Measurements from ENCODE around the gene PRR11. TPM values are rescaled to one million over a fixed set of nuclear protein-coding genes. Genes with fewer than 3 reads are reported as not detected.

The PRR11 gene
- total and polyA plus RNA-seq, 2 of the 8 experiments (the other 6 are each of a cell fraction or from before 2014, with no cell fraction given): 32.7 to 83.0 TPM

DNA sequence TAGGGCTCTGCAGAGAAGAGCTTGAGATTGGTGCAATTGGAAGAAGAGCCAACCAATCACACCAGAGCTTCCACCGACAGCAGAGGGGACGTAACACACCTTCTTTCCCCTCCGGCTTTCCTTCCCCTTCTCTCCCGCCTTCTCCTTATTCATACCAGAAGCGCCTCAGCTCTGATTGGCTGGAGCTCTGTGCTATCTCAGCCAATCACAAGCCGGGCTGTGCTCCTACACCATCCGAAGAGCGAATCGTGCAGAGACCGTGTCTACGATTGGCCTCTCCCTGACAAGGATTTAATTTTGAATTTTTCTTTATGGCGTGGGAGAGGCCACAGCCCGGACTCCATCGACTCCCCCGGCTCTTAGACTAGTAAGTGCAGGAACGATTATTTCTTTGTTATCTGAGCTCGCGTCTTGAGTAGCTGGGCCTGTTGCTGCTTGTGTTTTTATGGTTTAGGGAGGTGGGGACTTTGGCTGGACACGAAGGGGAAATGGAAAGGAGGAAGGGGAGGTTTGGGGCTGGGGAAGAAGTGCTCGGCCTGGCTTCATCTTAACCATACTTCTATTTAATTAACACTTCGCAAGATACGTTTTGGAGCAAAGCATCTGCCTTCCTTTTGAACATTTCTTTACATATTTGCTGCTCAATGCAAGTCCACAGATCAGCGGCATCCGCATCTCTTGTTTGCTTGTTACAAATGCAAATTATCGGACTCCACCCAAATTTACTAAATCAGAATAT, at the start of gene PRR11 (continued):
- TF ChIP-seq, protein P1, sequence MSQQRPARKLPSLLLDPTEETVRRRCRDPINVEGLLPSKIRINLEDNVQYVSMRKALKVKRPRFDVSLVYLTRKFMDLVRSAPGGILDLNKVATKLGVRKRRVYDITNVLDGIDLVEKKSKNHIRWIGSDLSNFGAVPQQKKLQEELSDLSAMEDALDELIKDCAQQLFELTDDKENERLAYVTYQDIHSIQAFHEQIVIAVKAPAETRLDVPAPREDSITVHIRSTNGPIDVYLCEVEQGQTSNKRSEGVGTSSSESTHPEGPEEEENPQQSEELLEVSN (IDR thresholded peaks at IDR 0.05): peak; percentile 67; the same call in 1 of the 2 replicates
- TF ChIP-seq TEAD4 (IDR thresholded peaks at IDR 0.05; ENCODE audit: low read depth, low read length) (no peak), HDAC2 (IDR thresholded peaks at IDR 0.05; ENCODE audit: borderline replicate concordance in 1 of 2, low read depth in 2 of 2, low read length in 2 of 2) (peak; percentile 21 to 39; a peak in 1 of 4 replicates), NRF1 (IDR thresholded peaks at IDR 0.05; ENCODE audit: low read depth, low read length) (no peak), POLR2AphosphoS5 (IDR thresholded peaks at IDR 0.05; ENCODE audit: low read depth, low read length) (peak; percentile 35; the same call in 1 of the 2 replicates), SRF (IDR thresholded peaks at IDR 0.05; ENCODE audit: low read depth, low read length) (no peak), CBX8 (IDR thresholded peaks at IDR 0.05; ENCODE audit: borderline replicate concordance, low read depth, low read length) (no peak)

Measured in H1 (cell line).